IgD-negative memory B cell (primary cell): ENCODE measurements around the gene RRP12. TPM values are rescaled to one million over a fixed set of nuclear protein-coding genes. Genes with fewer than 3 reads are reported as not detected.
"Not testable (repeated sequence)": the region's sequence is repeated elsewhere in the genome, so short reads cannot be mapped to it uniquely, and the experiment has no call there.

Experiments used
- H3K27ac Mint-ChIP-seq, 3 donors: one replicate each; pipeline ENCODE4 v1.8.0; 2020 to 2022; ENCODE audit warnings: mild to moderate bottlenecking in 3 of 3, mixed read lengths in 3 of 3, moderate library complexity in 1 of 3
- H3K27me3 Mint-ChIP-seq: one replicate; pipeline ENCODE4 v1.8.0; 2021; ENCODE audit warnings: mixed read lengths
- H3K36me3 Mint-ChIP-seq: one replicate; pipeline ENCODE4 v1.8.0; 2020; ENCODE audit warnings: mild to moderate bottlenecking, mixed read lengths
- H3K4me1 Mint-ChIP-seq, 3 donors: one replicate each; pipeline ENCODE4 v1.8.0; 2020 to 2022; ENCODE audit warnings: mixed read lengths in 3 of 3, mild to moderate bottlenecking in 1 of 3
- H3K4me3 Mint-ChIP-seq, 4 donors: one replicate each; pipeline ENCODE4 v1.8.0; 2020 to 2022; ENCODE audit warnings: mild to moderate bottlenecking in 4 of 4, mixed read lengths in 4 of 4, moderate library complexity in 3 of 4
- H3K9me3 Mint-ChIP-seq, 3 donors: one replicate each; pipeline ENCODE4 v1.8.0; 2020 to 2021; ENCODE audit warnings: mixed read lengths in 3 of 3, mild to moderate bottlenecking in 1 of 3
- polyA plus RNA-seq: library from polyadenylated mRNA; unstranded; fragments of 300-500 nt; fragmentation: Illumina TruSeq; gene quantifications from one replicate; pipeline ENCODE4 v1.2.3, GENCODE V29; 2021

Gene RRP12
- polyA plus RNA-seq, 1 donor from 2014 or later: 15.0 TPM

DNA sequence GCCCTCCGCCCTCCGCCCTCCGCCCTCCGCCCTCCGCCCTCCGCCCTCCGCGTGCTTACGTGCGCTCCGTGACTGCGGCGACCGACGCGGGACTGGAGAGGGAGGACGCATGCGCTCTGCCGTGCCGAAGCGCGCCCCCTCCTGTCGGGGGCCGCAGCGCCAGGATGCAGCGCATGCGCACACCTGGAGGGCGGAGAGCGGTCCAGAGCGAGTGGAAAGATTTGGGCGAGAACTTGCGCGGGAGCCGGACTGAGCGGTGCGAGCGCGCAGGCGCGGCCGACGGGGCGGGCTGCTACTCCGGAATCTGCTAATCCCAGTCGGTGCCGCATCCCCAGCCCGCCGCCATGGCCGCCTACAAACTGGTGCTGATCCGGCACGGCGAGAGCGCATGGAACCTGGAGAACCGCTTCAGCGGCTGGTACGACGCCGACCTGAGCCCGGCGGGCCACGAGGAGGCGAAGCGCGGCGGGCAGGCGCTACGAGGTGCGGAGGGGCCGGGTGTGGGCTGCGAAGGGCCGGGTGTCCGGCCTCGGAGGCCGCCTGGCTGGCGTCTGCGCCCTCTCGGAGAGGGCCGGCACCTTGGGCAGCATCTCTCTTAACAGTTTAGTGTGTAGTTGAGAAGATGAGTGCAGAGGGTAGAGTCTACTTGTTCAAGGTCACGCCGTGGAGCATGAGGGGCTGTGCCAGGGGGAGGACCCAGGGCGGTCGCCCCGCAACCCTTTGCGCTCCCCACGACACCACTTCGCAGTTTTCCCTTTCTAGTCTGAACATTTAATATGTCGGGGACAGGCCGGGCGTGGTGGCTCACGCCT, 25.0 kb upstream of the RRP12 start, which contains the start of gene PGAM1:
Gene PGAM1, plus strand, starts transcription at position 228 of the 812 bp plus-strand sequence. Its CDS starts 117 bp downstream, at position 345.
- Mint-ChIP-seq H3K27ac (peak within 1 kb of the TSS; percentile 61 to 98 (median 95)), H3K27me3 (no peaks in the 10 kb centered on the region), H3K4me1 (peaks cover 12 to 24% (median 22%) of the 10 kb centered on the region in 3 donors), H3K36me3 (no peaks in the 10 kb centered on the region), H3K4me3 (peak within 1 kb of the TSS; percentile 72 to 94 (median 91)), H3K9me3 (no peaks in the 10 kb centered on the region)

DNA sequence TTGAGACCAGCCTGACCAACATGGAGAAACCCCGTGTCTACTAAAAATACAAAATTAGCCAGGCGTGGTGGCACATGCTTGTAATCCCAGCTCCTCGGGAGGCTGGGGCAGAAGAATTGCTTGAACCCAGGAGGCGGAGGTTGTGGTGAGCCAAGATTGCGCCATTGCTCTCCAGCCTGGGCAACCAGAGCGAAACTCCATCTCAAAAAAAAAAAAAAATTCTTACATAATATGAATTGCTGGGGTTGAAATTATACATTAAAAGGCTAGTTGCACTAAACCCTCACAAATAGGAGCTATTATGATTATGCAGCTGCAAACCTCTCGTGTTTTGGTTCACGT, 22.6 kb upstream of the RRP12 start:
- H3K36me3 Mint-ChIP-seq, H3K27me3 Mint-ChIP-seq, H3K9me3 Mint-ChIP-seq: not testable (repeated sequence)
- H3K27ac Mint-ChIP-seq: peak overlapping the region in 2 of 3 donors; percentile 23 to 61
- peak overlapping the region in 1 of 4 donors; percentile 72 for H3K4me3 Mint-ChIP-seq
- peaks cover 20 to 28% (median 27%) of the 10 kb centered on the region in 3 donors for H3K4me1 Mint-ChIP-seq

DNA sequence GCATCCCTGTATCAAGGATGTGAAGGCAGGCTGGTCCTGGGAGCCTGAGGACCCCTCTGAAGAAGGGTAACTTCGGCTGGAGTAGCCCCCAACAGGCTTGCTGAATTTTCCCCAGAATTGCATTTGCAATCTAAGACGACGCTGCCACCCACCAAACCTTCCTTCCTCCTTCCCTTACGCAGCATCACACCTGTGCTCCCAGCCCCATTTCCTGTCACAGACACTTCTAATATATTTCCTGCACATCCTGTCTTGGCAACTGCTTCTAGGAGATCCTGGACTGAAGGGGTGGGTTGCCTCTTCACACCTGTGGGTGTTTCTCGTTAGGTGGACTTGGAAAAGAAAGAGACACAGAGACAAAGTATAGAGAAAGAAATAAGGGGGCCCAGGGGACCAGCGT, 15.4 kb upstream of the RRP12 start:
- H3K9me3 Mint-ChIP-seq: no peaks in the 10 kb centered on the region
- H3K4me3 Mint-ChIP-seq: peak overlapping the region in 1 of 4 donors; percentile 62
- no peaks in the 10 kb centered on the region for H3K27me3 Mint-ChIP-seq
- H3K36me3 Mint-ChIP-seq: no peaks in the 10 kb centered on the region
- peaks cover 13 to 22% (median 15%) of the 10 kb centered on the region in 3 donors for H3K4me1 Mint-ChIP-seq
- peak overlapping the region in 1 of 3 donors; percentile 78 for H3K27ac Mint-ChIP-seq

DNA sequence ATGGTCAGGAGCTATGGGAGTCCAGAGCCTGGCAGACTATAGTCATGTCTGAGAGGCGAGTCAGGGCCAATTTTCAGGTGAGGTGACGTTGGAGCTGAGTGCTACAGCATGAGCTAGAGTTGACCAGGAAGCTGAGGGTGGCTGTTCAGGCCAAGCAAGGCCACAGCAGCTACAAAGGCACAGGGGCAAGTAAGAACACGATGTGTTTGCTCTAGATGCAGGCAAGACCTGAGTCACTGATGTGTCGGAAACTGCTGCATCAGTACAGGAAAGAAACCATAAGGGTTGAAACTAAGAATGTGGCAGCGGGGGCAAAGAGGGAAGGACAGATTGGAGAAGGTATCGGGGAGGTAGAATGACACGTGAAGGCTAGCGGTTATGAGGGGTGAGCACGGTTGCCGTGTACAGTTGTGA, 11.8 kb upstream of the RRP12 start:
- no peak overlapping the region for H3K4me3 Mint-ChIP-seq
- H3K9me3 Mint-ChIP-seq: no peaks in the 10 kb centered on the region
- H3K27ac Mint-ChIP-seq: no peak overlapping the region
- peaks cover 2% of the 10 kb centered on the region for H3K36me3 Mint-ChIP-seq
- H3K4me1 Mint-ChIP-seq: peaks cover 7 to 14% (median 8%) of the 10 kb centered on the region in 3 donors
- no peaks in the 10 kb centered on the region for H3K27me3 Mint-ChIP-seq

- H3K4me1 Mint-ChIP-seq: peaks cover 6 to 13% (median 7%) of the 10 kb centered on the region in 3 donors
- peaks cover 2% of the 10 kb centered on the region for H3K36me3 Mint-ChIP-seq
- no peaks in the 10 kb centered on the region for H3K27me3 Mint-ChIP-seq
- H3K27ac Mint-ChIP-seq: no peak overlapping the region
- H3K4me3 Mint-ChIP-seq: no peak overlapping the region
- no peaks in the 10 kb centered on the region for H3K9me3 Mint-ChIP-seq
These were observed 10.3 kb upstream of the RRP12 start for GRCh38 chr10:97411406-97411805.

GRCh38 chr10:97408496-97408992, 7.4 kb upstream of the RRP12 start:
- Mint-ChIP-seq H3K9me3 (no peaks in the 10 kb centered on the region), H3K27me3 (no peaks in the 10 kb centered on the region), H3K4me1 (peaks cover 6 to 8% (median 7%) of the 10 kb centered on the region in 3 donors), H3K4me3 (no peak overlapping the region), H3K27ac (no peak overlapping the region), H3K36me3 (peaks cover 2% of the 10 kb centered on the region)

GRCh38 chr10:97407952-97408248, 6.8 kb upstream of the RRP12 start:
- H3K4me3 Mint-ChIP-seq: peak overlapping the region in 1 of 4 donors; percentile 77
- no peaks in the 10 kb centered on the region for H3K9me3 Mint-ChIP-seq
- peaks cover 5 to 7% (median 6%) of the 10 kb centered on the region in 3 donors for H3K4me1 Mint-ChIP-seq
- H3K27ac Mint-ChIP-seq: no peak overlapping the region
- peaks cover 2% of the 10 kb centered on the region for H3K36me3 Mint-ChIP-seq
- no peaks in the 10 kb centered on the region for H3K27me3 Mint-ChIP-seq

GRCh38 chr10:97407211-97407951, 6.2 kb upstream of the RRP12 start:
- peak overlapping the region in 1 of 3 donors; percentile 6 for H3K27ac Mint-ChIP-seq
- H3K9me3 Mint-ChIP-seq: no peaks in the 10 kb centered on the region

DNA sequence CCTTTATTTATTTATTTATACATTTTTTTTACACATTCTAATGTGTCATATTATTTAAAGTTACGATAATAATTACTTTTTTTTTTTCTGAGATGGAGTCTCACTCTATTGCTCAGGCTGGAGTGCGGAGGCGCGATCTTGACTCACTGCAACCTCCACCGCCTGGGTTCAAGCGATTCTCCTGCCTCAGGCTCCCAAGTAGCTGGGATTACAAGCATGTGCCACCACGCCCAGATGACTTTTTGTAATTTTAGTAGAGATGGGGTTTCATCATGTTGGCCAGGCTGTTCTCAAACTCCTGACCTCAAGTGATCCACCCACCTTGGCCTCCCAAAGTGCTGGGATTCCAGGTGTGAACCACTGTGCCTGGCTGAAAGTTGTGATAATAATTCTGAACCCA, 5.3 kb upstream of the RRP12 start:
- not testable (repeated sequence) for H3K4me3 Mint-ChIP-seq, H3K27me3 Mint-ChIP-seq, H3K4me1 Mint-ChIP-seq, H3K9me3 Mint-ChIP-seq, H3K36me3 Mint-ChIP-seq, H3K27ac Mint-ChIP-seq

More at GRCh38 chr10:97407211-97407951, 6.2 kb upstream of the RRP12 start:
- Mint-ChIP-seq H3K36me3 (peaks cover 2% of the 10 kb centered on the region), H3K27me3 (no peaks in the 10 kb centered on the region), H3K4me3 (peak overlapping the region in 2 of 4 donors; percentile 69 to 77), H3K4me1 (peaks cover 5 to 8% (median 6%) of the 10 kb centered on the region in 3 donors)

DNA sequence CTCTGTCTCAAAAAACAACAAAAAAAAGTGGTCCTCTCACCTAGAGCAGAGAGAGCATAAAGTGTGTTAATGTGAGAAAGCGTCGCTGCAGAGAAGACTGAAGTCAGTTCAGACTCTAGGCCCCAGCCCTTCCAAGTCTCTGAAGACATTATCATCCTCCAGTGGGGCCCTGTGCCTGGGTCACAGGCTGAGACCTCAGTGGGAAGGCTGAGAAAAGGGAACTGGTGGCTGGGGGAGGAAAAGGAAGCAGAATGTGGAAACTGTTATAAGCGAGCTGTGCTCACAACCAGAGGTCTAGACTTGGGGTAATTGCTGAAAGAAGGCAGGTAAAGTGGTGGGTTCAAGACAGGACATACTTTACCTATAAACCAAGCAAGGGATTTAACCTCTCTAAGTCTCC, 4.9 kb upstream of the RRP12 start:
- Mint-ChIP-seq H3K4me1 (peaks cover 7 to 11% (median 9%) of the 10 kb centered on the region in 3 donors), H3K27me3 (no peaks in the 10 kb centered on the region), H3K27ac (peak overlapping the region in 1 of 3 donors; percentile 71), H3K9me3 (no peaks in the 10 kb centered on the region), H3K4me3 (peak overlapping the region in 2 of 4 donors; percentile 58 to 65), H3K36me3 (no peaks in the 10 kb centered on the region)

GRCh38 chr10:97404044-97404443, 2.9 kb upstream of the RRP12 start:
- no peaks in the 10 kb centered on the region for H3K9me3 Mint-ChIP-seq
- no peak overlapping the region for H3K4me3 Mint-ChIP-seq
- no peak overlapping the region for H3K27ac Mint-ChIP-seq
- peaks cover 13 to 20% (median 18%) of the 10 kb centered on the region in 3 donors for H3K4me1 Mint-ChIP-seq
- no peaks in the 10 kb centered on the region for H3K36me3 Mint-ChIP-seq
- H3K27me3 Mint-ChIP-seq: no peaks in the 10 kb centered on the region

DNA sequence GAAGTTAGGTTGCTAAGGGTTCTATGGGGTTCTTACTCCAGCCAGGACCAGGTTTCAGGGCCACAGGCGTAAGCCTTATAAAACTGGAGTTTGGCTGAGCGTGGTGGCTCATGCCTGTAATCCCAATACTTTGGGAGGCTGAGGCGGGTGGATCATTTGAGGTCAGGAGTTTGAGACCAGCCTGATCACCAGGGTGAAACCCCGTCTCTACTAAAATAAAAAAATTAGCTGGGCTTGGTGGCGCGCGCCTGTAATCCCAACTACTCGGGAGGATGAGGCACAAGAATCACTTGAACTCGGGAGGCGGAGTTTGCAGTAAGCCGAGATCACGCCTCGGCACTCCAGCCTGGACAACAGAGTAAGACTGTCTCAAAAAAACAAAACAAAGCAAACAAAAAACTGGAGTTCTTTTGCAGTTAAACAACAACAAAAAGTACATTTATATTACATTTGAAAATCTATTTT, 347 bp upstream of the RRP12 start:
- Mint-ChIP-seq H3K4me1 (peaks cover 11 to 14% (median 13%) of the 10 kb centered on the region in 3 donors), H3K36me3 (no peaks in the 10 kb centered on the region), H3K4me3 (peak overlapping the region; percentile 87 to 99 (median 97)), H3K27me3 (no peaks in the 10 kb centered on the region), H3K27ac (peak overlapping the region; percentile 83 to 99 (median 98)), H3K9me3 (no peaks in the 10 kb centered on the region)

GRCh38 chr10:97399843-97400545, 1.1 kb downstream of the RRP12 start:
- Mint-ChIP-seq H3K4me3 (peak overlapping the region; percentile 87 to 99 (median 97)), H3K27ac (peak overlapping the region; percentile 83 to 99 (median 98)), H3K27me3 (no peaks in the 10 kb centered on the region), H3K36me3 (no peaks in the 10 kb centered on the region), H3K9me3 (no peaks in the 10 kb centered on the region), H3K4me1 (peaks cover 13 to 18% (median 14%) of the 10 kb centered on the region in 3 donors)

GRCh38 chr10:97396056-97396455, 5.1 kb downstream of the RRP12 start:
- Mint-ChIP-seq H3K4me3 (no peak overlapping the region), H3K4me1 (peaks cover 12 to 14% (median 14%) of the 10 kb centered on the region in 3 donors), H3K27ac (peak overlapping the region in 1 of 3 donors; percentile 64), H3K9me3 (no peaks in the 10 kb centered on the region), H3K27me3 (no peaks in the 10 kb centered on the region), H3K36me3 (peaks cover 1% of the 10 kb centered on the region)
